Lower leg skin (tissue), 3 donors: ENCODE data around the gene ZC3H12C.

Experiments
- POLR2A ChIP-seq, 2 donors: fragments of 450-650 bp; IDR thresholded peaks; one replicate each; pipeline ENCODE4 v1.6.1; 2016 to 2017; ENCODE audit warnings: antibody characterized with exemption in 2 of 2, mild to moderate bottlenecking in 1 of 2, moderate library complexity in 1 of 2
- TF ChIP-seq, protein P1 (sequence below), 3 donors: fragments of 450-650 bp; IDR thresholded peaks; one replicate each; pipeline ENCODE4 v1.5.1; 2016; ENCODE audit warnings: antibody characterized with exemption in 3 of 3, mild to moderate bottlenecking in 3 of 3, moderate library complexity in 2 of 3

GRCh38 chr11:110065189-110065588 is 28.0 kb upstream of the ZC3H12C start:
- TF ChIP-seq, protein P1, sequence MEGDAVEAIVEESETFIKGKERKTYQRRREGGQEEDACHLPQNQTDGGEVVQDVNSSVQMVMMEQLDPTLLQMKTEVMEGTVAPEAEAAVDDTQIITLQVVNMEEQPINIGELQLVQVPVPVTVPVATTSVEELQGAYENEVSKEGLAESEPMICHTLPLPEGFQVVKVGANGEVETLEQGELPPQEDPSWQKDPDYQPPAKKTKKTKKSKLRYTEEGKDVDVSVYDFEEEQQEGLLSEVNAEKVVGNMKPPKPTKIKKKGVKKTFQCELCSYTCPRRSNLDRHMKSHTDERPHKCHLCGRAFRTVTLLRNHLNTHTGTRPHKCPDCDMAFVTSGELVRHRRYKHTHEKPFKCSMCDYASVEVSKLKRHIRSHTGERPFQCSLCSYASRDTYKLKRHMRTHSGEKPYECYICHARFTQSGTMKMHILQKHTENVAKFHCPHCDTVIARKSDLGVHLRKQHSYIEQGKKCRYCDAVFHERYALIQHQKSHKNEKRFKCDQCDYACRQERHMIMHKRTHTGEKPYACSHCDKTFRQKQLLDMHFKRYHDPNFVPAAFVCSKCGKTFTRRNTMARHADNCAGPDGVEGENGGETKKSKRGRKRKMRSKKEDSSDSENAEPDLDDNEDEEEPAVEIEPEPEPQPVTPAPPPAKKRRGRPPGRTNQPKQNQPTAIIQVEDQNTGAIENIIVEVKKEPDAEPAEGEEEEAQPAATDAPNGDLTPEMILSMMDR (IDR thresholded peaks at IDR 0.05), result no peak
- no peak for TF ChIP-seq POLR2A (IDR thresholded peaks at IDR 0.05)
